K562 (cell line): Measurements from ENCODE around the gene GRB2. TPM values are rescaled to one million over a fixed set of nuclear protein-coding genes. Genes with fewer than 3 reads are reported as not detected.

Experiments
- ATAC-seq: fragments of 200-7000 bp; cut with Tn5 transposase; 3 replicates; pipeline ENCODE4 v1.9.1; 2020; ENCODE audit warnings: moderate library complexity
- BruUV-seq: library from RNA; stranded (reverse); fragments of 400-500 nt; replicated peaks from 2 replicates; lab custom pipeline; 2021; lab: Mats Ljungman, UMichigan
- CTCF ChIA-PET: fragments of 300-600 bp; formaldehyde crosslinking; extraction: SDS; loops from one replicate; lab custom pipeline; 2021; ENCODE audit warnings: low intra/inter-chr PET ratio; lab: Yijun Ruan, JAX
- POLR2A ChIA-PET: fragments of 300-600, 350-650 bp; sonication (Branson Sonifier 250); formaldehyde crosslinking; extraction: SDS; loops from one replicate; lab custom pipeline; 2021; ENCODE audit warnings: antibody characterized with exemption, inconsistent platforms; lab: Yijun Ruan, JAX
- DNase-seq, 4 experiments: peaks; one replicate each; pipeline versions ENCODE4 v3.0.0 to v3.0.0-alpha.2; 2011 to 2018; ENCODE audit warnings: low spot score in 3 of 4, mixed read lengths in 3 of 4; ENCODE audit errors: extremely low read depth in 1 of 4
- FAIRE-seq: peaks from 2 replicates; lab custom pipeline; 2011; peaks lifted over from hg19 to GRCh38; lab: Jason Lieb, UNC
- H2AFZ ChIP-seq: 2 replicates; pipeline ENCODE4 v1.6.0; 2011; ENCODE audit warnings: low read depth, low read length, control low read depth, inconsistent platforms
- H3K27ac ChIP-seq: fragments of 200-600 bp; 3 replicates; pipeline ENCODE4 v1.8.0; 2011; ENCODE audit warnings: low read depth, mild to moderate bottlenecking, control low read depth, inconsistent platforms, low read length, moderate library complexity, mixed read lengths; ENCODE audit errors: extremely low read depth
- H3K27me3 ChIP-seq, 2 experiments: fragments of 300-600 bp in 1 of 2; 2 replicates in 1 of 2; 3 replicates in 1 of 2; pipeline versions ENCODE4 v1.6.0 to v1.8.0; 2011; ENCODE audit warnings: inconsistent platforms in 2 of 2, low read length in 2 of 2, mild to moderate bottlenecking in 1 of 2, mixed read lengths in 1 of 2, moderate library complexity in 1 of 2; ENCODE audit not compliant: control insufficient read depth in 2 of 2, insufficient read depth in 2 of 2
- H3K36me3 ChIP-seq: fragments of 300-600 bp; 3 replicates; pipeline ENCODE4 v1.8.0; 2011; ENCODE audit warnings: mild to moderate bottlenecking, low read length, inconsistent platforms; ENCODE audit not compliant: control insufficient read depth, insufficient read depth
- H3K4me1 ChIP-seq, 2 experiments: fragments of 200-600 bp in 1 of 2; replicated peaks in 1 of 2; 2 replicates in 1 of 2; 3 replicates in 1 of 2; pipeline versions ENCODE4 v1.5.1 to v1.8.0; 2011; ENCODE audit warnings: inconsistent platforms in 2 of 2, low read length in 2 of 2, mild to moderate bottlenecking in 1 of 2, mixed read lengths in 1 of 2, moderate library complexity in 1 of 2; ENCODE audit not compliant: control insufficient read depth in 2 of 2, insufficient read depth in 2 of 2
- H3K4me2 ChIP-seq: 2 replicates; pipeline ENCODE4 v1.6.1; 2011; ENCODE audit warnings: low read length, control low read depth, inconsistent platforms, mixed read lengths; ENCODE audit not compliant: insufficient read depth
- H3K4me3 ChIP-seq: fragments of 200-600 bp; sonication (generic), shearing (Covaris generic); 2 replicates; pipeline ENCODE4 v1.5.1; 2016; ENCODE audit warnings: control low read depth, inconsistent platforms
- H3K79me2 ChIP-seq: fragments of 200-600 bp; 3 replicates; pipeline ENCODE4 v1.8.0; 2011; ENCODE audit warnings: low read length, inconsistent platforms; ENCODE audit not compliant: control insufficient read depth, insufficient read depth
- H3K9ac ChIP-seq, 2 experiments: 2 replicates each; pipeline versions ENCODE4 v1.6.0 to v1.6.1; 2011; ENCODE audit warnings: low read depth in 2 of 2, low read length in 2 of 2, control low read depth in 1 of 2, inconsistent platforms in 1 of 2, mild to moderate bottlenecking in 1 of 2, mixed read lengths in 1 of 2; ENCODE audit not compliant: insufficient read depth in 1 of 2
- H3K9me1 ChIP-seq: one replicate; pipeline ENCODE4 v1.6.0; 2011; ENCODE audit warnings: inconsistent platforms, mild to moderate bottlenecking, low read length, moderate library complexity; ENCODE audit not compliant: control insufficient read depth, insufficient read depth
- H3K9me3 ChIP-seq: replicated peaks from 2 replicates; pipeline ENCODE4 v1.5.1; 2011; ENCODE audit warnings: low read depth, low read length, inconsistent platforms; ENCODE audit not compliant: control insufficient read depth, insufficient read depth
- H4K20me1 ChIP-seq: replicated peaks from 2 replicates; pipeline ENCODE4 v1.6.1; 2011; ENCODE audit warnings: low read length, inconsistent platforms, mixed read lengths; ENCODE audit not compliant: control insufficient read depth, insufficient read depth
- BCLAF1 ChIP-seq, 2 experiments: fragments of 450-650 bp in 1 of 2; IDR thresholded peaks; 2 replicates each; pipeline ENCODE4 v1.6.1; 2011 to 2017; ENCODE audit warnings: low read depth in 2 of 2, antibody characterized with exemption in 1 of 2, borderline replicate concordance in 1 of 2, low read length in 1 of 2, mild to moderate bottlenecking in 1 of 2, mixed read lengths in 1 of 2; ENCODE audit not compliant: control insufficient read depth in 1 of 2
- CHAMP1 ChIP-seq: fragments of 450-650 bp; IDR thresholded peaks from 2 replicates; pipeline ENCODE4 v1.6.1; 2016; ENCODE audit warnings: mild to moderate bottlenecking
- EHMT2 ChIP-seq: fragments of 450-650 bp; IDR thresholded peaks from 2 replicates; pipeline ENCODE4 v1.6.1; 2018; ENCODE audit warnings: antibody characterized with exemption
- IFI16 ChIP-seq: fragments of 250-450 bp; sonication (Bioruptor Pico); IDR thresholded peaks from 2 replicates; pipeline ENCODE4 v2.1.2; 2022; ENCODE audit warnings: mild to moderate bottlenecking, inconsistent platforms
- TEAD1 ChIP-seq, 2 experiments: fragments of 450-650 bp in 1 of 2; sonication (generic) in 1 of 2; formaldehyde crosslinking; IDR thresholded peaks; 2 replicates each; pipeline versions ENCODE4 v1.4.0 to v1.8.0; 2020 to 2022; ENCODE audit warnings: mild to moderate bottlenecking in 2 of 2, missing genetic modification reagents in 1 of 2
- ZNF12 ChIP-seq: sonication (generic); formaldehyde crosslinking; IDR thresholded peaks from 2 replicates; pipeline ENCODE4 v1.4.0; 2020; ENCODE audit warnings: mild to moderate bottlenecking, missing genetic modification reagents
- ZNF318 ChIP-seq, 2 experiments: fragments of 450-650 bp; IDR thresholded peaks; 2 replicates each; pipeline ENCODE4 v1.6.1; 2016; ENCODE audit warnings: mild to moderate bottlenecking in 2 of 2, borderline replicate concordance in 1 of 2, low read depth in 1 of 2, moderate library complexity in 1 of 2
- WGBS: fragments of 100-300 bp; shearing (Covaris generic); methylation state at CpG from one replicate; pipeline ENCODE4 v1.1.6; 2016; ENCODE audit warnings: low coverage, mixed read lengths; ENCODE audit not compliant: insufficient coverage; ENCODE audit errors: missing lambda C conversion rate; 5-methylcytosine and 5-hydroxymethylcytosine counted together
- in situ Hi-C: fragments of 300-500 bp; cut with MboI; formaldehyde crosslinking; loops from 4 replicates; pipeline ENCODE4 v1.15.0; 2018; ENCODE audit warnings: inconsistent platforms, mixed read lengths
- intact Hi-C: fragments of 100-400 bp; cut with micrococcal nuclease; formaldehyde crosslinking; loops from 2 replicates; pipeline ENCODE4 v1.14.2; 2022
- polyA plus RNA-seq, 8 experiments: library from polyadenylated mRNA; depleted of rRNA in 4 of 8; stranded (reverse) in 5 of 8; unstranded in 3 of 8; fragments of >200 nt; fragmentation: Nextera tagmentation in 2 of 8; fragmentation: Illumina TruSeq in 1 of 8; extraction: Ambion mirVana in 2 of 8; extraction: Trizol in 1 of 8; gene quantifications; 2 replicates each; pipeline versions ENCODE4 v1.2.1 to v1.2.3, GENCODE V29; 2011 to 2014; ENCODE audit warnings: inconsistent platforms in 1 of 8, missing spikeins in 1 of 8
- total RNA-seq, 7 experiments: library from RNA; depleted of rRNA in 6 of 7; stranded (reverse); fragments of >200 nt in 6 of 7; fragmentation: Illumina TruSeq in 2 of 7; extraction: Trizol in 2 of 7; gene quantifications; 2 replicates each; pipeline versions ENCODE4 v1.2.1 to v1.2.3, GENCODE V29; 2011 to 2021; ENCODE audit warnings: low replicate concordance in 1 of 7

Gene GRB2
- total and polyA plus RNA-seq, 9 of the 15 experiments (the other 6 are each of a cell fraction or from before 2014, with no cell fraction given), result 57.2 to 136 (median 84.8) TPM

- H3K27me3 ChIP-seq, result no peaks in the 10 kb centered on the region
- H3K4me1 ChIP-seq, result peaks cover 1 to 16% of the 10 kb centered on the region in 2 experiments; a peak in 4 of 5 replicates
- POLR2A ChIA-PET, result interaction anchor here (0.6 to 3.6 kb wide), 4 partner anchors 12 to 194 kb away, joined by 3 to 19 read pairs (median 8); no protein-coding TSS in a partner anchor
- H2AFZ ChIP-seq, result no peak overlapping the region
- TSS peak; percentile 38 for BruUV-seq
- peaks cover 49% of the 10 kb centered on the region; the same call in 2 of the 3 replicates for H3K36me3 ChIP-seq
- H3K79me2 ChIP-seq, result no peaks in the 10 kb centered on the region; the same call in 2 of the 3 replicates
- no peak for ATAC-seq
- no peaks in the 10 kb centered on the region for H3K9me3 ChIP-seq
- in situ Hi-C loops, result no loop called here
- 76% methylated on average over 4 of the region's 10 CpGs for WGBS
- H4K20me1 ChIP-seq, result no peaks in the 10 kb centered on the region
- intact Hi-C loops, result no loop called here
- no peaks in the 10 kb centered on the region for H3K9me1 ChIP-seq
- no peak for DNase-seq
- CTCF ChIA-PET, result no interaction called here
- H3K27ac ChIP-seq, result no peak overlapping the region
- H3K4me2 ChIP-seq, result no peak overlapping the region
- H3K9ac ChIP-seq, result 0 out of 4 replicates have a peak overlapping the region, but pooled peaks of 1 of the 2 experiments have one; percentile 2
- FAIRE-seq, result no peak
- H3K4me3 ChIP-seq, result no peak overlapping the region
- no peak for TF ChIP-seq ZNF12 (CRISPR knock-in tag)
- no peak for TF ChIP-seq BCLAF1 (IDR thresholded peaks at IDR 0.05; ENCODE audit: borderline replicate concordance in 1 of 2, control insufficient read depth in 1 of 2, low read depth in 2 of 2, low read length in 1 of 2)
- no peak for TF ChIP-seq IFI16 (CRISPR knock-in tag)
- TF ChIP-seq EHMT2, result no peak
- TF ChIP-seq CHAMP1, result no peak
- TF ChIP-seq ZNF318 (IDR thresholded peaks at IDR 0.05; ENCODE audit: borderline replicate concordance in 1 of 2, low read depth in 1 of 2), result no peak
- no peak for TF ChIP-seq TEAD1 (CRISPR knock-in tag; IDR thresholded peaks at IDR 0.05)
Observed at GRCh38 chr17:75318211-75318610, 87.3 kb downstream of the GRB2 start.
